HFFc6 (cell line): ENCODE measurements around the gene CPLANE2. TPM values are rescaled to one million over a fixed set of nuclear protein-coding genes. Genes with fewer than 3 reads are reported as not detected.

ENCODE experiments used
- DNase-seq: peaks from one replicate; pipeline ENCODE4 v3.0.0-alpha.2; 2018
- H3K27ac Mint-ChIP-seq: 2 replicates; pipeline ENCODE4 v1.8.0; 2020; ENCODE audit warnings: mild to moderate bottlenecking, mixed read lengths
- H3K27me3 Mint-ChIP-seq: 2 replicates; pipeline ENCODE4 v1.8.0; 2021; ENCODE audit warnings: mild to moderate bottlenecking, moderate library complexity, mixed read lengths; ENCODE audit not compliant: insufficient read depth
- H3K36me3 Mint-ChIP-seq: 2 replicates; pipeline ENCODE4 v1.8.0; 2021; ENCODE audit warnings: low read depth, mixed read lengths
- H3K4me1 Mint-ChIP-seq: 2 replicates; pipeline ENCODE4 v1.8.0; 2020; ENCODE audit warnings: low read depth, mixed read lengths
- H3K4me3 Mint-ChIP-seq: 2 replicates; pipeline ENCODE4 v1.8.0; 2020; ENCODE audit warnings: mild to moderate bottlenecking, moderate library complexity, mixed read lengths
- H3K9me3 Mint-ChIP-seq: 2 replicates; pipeline ENCODE4 v1.8.0; 2020; ENCODE audit warnings: mild to moderate bottlenecking, mixed read lengths
- total RNA-seq, 6 experiments: library from RNA; stranded (reverse); fragmentation: NEBNext Ultra II Directional; extraction: Animal tissue kit (Norgen Biotek cat#: 25700); gene quantifications; 2 replicates in 1 of 6; 3 replicates in 5 of 6; pipeline ENCODE4 v1.2.3, GENCODE V29; 2021
- TF ChIP-seq, protein P1 (sequence below): fragments of 200-600 bp; sonication (generic); IDR thresholded peaks from 2 replicates; pipeline ENCODE4 v1.5.0; 2021; ENCODE audit warnings: antibody characterized with exemption, mild to moderate bottlenecking

Gene CPLANE2
- total RNA-seq, 6 experiments from 2014 or later: 6.5 to 11.8 (median 7.5) TPM

GRCh38 chr1:16204634-16205333 lies 32.2 kb downstream of the CPLANE2 start:
- no peak for DNase-seq
- peaks cover 5% of the 10 kb centered on the region; the same call in 1 of the 2 replicates for H3K4me1 Mint-ChIP-seq
- TF ChIP-seq, protein P1, sequence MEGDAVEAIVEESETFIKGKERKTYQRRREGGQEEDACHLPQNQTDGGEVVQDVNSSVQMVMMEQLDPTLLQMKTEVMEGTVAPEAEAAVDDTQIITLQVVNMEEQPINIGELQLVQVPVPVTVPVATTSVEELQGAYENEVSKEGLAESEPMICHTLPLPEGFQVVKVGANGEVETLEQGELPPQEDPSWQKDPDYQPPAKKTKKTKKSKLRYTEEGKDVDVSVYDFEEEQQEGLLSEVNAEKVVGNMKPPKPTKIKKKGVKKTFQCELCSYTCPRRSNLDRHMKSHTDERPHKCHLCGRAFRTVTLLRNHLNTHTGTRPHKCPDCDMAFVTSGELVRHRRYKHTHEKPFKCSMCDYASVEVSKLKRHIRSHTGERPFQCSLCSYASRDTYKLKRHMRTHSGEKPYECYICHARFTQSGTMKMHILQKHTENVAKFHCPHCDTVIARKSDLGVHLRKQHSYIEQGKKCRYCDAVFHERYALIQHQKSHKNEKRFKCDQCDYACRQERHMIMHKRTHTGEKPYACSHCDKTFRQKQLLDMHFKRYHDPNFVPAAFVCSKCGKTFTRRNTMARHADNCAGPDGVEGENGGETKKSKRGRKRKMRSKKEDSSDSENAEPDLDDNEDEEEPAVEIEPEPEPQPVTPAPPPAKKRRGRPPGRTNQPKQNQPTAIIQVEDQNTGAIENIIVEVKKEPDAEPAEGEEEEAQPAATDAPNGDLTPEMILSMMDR: peak; percentile 43
- peaks cover 7% of the 10 kb centered on the region for H3K27me3 Mint-ChIP-seq
- no peaks in the 10 kb centered on the region for H3K9me3 Mint-ChIP-seq
- no peak overlapping the region for H3K4me3 Mint-ChIP-seq
- no peak overlapping the region for H3K27ac Mint-ChIP-seq
- no peaks in the 10 kb centered on the region for H3K36me3 Mint-ChIP-seq

- H3K27ac Mint-ChIP-seq: no peak overlapping the region
- peaks cover 5% of the 10 kb centered on the region; the same call in 1 of the 2 replicates for H3K4me1 Mint-ChIP-seq
- DNase-seq: no peak
- no peaks in the 10 kb centered on the region for H3K9me3 Mint-ChIP-seq
- no peaks in the 10 kb centered on the region for H3K36me3 Mint-ChIP-seq
- TF ChIP-seq, protein P1: no peak
- H3K4me3 Mint-ChIP-seq: no peak overlapping the region
- peaks cover 7% of the 10 kb centered on the region for H3K27me3 Mint-ChIP-seq
Measured at GRCh38 chr1:16204216-16204615, 32.8 kb downstream of the CPLANE2 start.

- TF ChIP-seq, protein P1: no peak
- Mint-ChIP-seq H3K4me1 (peaks cover 5% of the 10 kb centered on the region; the same call in 1 of the 2 replicates), H3K4me3 (no peak overlapping the region), H3K27ac (no peak overlapping the region), H3K36me3 (no peaks in the 10 kb centered on the region), H3K27me3 (peaks cover 7% of the 10 kb centered on the region), H3K9me3 (no peaks in the 10 kb centered on the region)
- no peak for DNase-seq
Measured at GRCh38 chr1:16203550-16203949, 33.4 kb downstream of the CPLANE2 start.

- H3K4me3 Mint-ChIP-seq: no peak overlapping the region
- peaks cover 7% of the 10 kb centered on the region for H3K27me3 Mint-ChIP-seq
- H3K9me3 Mint-ChIP-seq: no peaks in the 10 kb centered on the region
- no peaks in the 10 kb centered on the region for H3K36me3 Mint-ChIP-seq
- no peak overlapping the region for H3K27ac Mint-ChIP-seq
- TF ChIP-seq, protein P1: no peak
- peaks cover 4% of the 10 kb centered on the region; the same call in 1 of the 2 replicates for H3K4me1 Mint-ChIP-seq
- no peak for DNase-seq
Measured at GRCh38 chr1:16202281-16203210, 34.4 kb downstream of the CPLANE2 start.

GRCh38 chr1:16199700-16200099 lies 37.3 kb downstream of the CPLANE2 start:
- Mint-ChIP-seq H3K27me3 (peaks cover 5% of the 10 kb centered on the region; the same call in 1 of the 2 replicates), H3K9me3 (no peaks in the 10 kb centered on the region), H3K27ac (no peak overlapping the region), H3K4me3 (no peak overlapping the region), H3K4me1 (no peaks in the 10 kb centered on the region), H3K36me3 (no peaks in the 10 kb centered on the region)
- TF ChIP-seq, protein P1: no peak
- no peak for DNase-seq
